WI38 (cell line): ENCODE results near the gene KCNAB1.

Experiments
- H3K4me3 ChIP-seq: 2 replicates; pipeline ENCODE4 v1.5.1; 2011; ENCODE audit warnings: low read depth, mild to moderate bottlenecking, control low read depth, low read length
- TF ChIP-seq, protein P1 (sequence below): IDR thresholded peaks from 2 replicates; pipeline ENCODE4 v1.5.1; 2012; ENCODE audit warnings: low read depth, mild to moderate bottlenecking, control low read depth, low read length

The KCNAB1 gene

DNA sequence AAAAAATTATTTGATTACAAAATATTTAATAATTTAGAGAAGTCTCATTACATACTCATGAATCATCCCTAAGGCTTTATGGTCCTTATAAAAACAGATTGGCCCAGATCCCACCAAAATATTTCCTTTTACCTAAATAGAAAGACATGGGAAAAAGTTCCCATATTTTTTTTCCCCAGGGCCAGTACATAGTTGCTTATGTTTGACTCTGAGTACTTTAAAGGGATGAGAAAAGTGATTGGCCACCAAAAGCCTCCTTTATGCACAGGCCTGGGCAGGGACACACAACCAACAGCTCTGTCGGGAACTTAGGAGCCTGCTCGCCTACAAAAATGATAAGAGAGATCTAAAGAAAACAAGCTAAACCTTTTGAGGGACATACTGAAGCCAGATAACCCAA, 22.3 kb downstream of the KCNAB1 start:
- H3K4me3 ChIP-seq: no peak overlapping the region
- TF ChIP-seq, protein P1, sequence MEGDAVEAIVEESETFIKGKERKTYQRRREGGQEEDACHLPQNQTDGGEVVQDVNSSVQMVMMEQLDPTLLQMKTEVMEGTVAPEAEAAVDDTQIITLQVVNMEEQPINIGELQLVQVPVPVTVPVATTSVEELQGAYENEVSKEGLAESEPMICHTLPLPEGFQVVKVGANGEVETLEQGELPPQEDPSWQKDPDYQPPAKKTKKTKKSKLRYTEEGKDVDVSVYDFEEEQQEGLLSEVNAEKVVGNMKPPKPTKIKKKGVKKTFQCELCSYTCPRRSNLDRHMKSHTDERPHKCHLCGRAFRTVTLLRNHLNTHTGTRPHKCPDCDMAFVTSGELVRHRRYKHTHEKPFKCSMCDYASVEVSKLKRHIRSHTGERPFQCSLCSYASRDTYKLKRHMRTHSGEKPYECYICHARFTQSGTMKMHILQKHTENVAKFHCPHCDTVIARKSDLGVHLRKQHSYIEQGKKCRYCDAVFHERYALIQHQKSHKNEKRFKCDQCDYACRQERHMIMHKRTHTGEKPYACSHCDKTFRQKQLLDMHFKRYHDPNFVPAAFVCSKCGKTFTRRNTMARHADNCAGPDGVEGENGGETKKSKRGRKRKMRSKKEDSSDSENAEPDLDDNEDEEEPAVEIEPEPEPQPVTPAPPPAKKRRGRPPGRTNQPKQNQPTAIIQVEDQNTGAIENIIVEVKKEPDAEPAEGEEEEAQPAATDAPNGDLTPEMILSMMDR: no peak

DNA sequence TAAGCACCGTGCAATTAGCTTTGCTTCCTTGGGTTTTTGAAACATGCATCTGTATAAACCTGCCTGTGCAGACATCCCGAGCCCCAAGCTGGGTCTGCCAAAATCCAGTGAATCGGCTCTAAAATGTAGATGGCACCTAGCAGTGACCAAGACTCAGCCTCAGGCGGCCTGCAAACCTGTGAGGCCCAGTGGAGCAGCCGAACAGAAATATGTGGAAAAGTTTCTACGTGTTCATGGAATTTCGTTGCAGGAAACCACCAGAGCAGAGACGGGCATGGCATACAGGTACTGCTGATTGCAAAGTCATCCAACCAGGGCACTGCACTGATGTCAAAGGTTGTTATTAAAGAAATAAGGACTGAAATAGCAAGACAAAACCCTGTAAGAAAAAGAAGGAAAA, 22.8 kb downstream of the KCNAB1 start:
- TF ChIP-seq, protein P1: no peak
- no peak overlapping the region for H3K4me3 ChIP-seq

DNA sequence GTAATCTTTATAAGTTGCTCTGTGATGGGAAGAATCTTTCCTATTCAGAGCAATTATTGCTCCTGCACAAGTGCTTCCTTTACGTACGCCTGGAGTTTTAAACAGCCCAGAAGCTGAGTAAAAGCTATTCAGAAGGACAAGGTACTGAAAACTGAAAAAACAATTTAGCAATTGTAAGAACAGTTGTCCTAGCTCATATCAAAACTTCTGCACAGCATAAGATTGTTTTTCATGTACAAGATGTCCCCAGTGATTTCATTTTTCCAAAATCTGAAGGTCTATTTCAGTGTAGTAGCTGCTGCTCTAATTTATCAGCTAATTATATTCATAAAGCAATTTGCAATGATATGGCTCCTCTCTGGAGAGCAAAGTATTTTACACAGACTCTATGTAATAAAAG, 23.7 kb downstream of the KCNAB1 start:
- TF ChIP-seq, protein P1: no peak
- no peak overlapping the region for H3K4me3 ChIP-seq

DNA sequence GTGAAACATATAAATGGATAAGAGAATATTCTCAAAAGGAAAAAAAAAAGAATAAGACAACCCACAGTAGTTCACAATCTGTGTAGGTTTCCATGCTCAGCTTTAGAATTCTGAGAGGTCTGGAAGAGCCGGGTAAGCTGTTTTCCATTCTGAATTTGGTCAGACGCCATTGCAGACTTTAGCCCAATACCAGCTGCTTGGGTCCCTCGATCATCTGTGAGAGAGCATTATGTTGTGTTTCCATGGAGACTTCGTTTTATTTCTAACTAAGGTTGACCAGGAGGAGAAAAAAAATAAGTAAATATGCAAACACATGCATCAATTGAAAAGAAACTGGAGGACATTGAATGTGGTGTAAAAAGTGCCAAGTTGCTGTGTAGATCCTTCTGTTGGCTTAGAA, 25.5 kb downstream of the KCNAB1 start:
- H3K4me3 ChIP-seq: no peak overlapping the region
- TF ChIP-seq, protein P1: no peak

DNA sequence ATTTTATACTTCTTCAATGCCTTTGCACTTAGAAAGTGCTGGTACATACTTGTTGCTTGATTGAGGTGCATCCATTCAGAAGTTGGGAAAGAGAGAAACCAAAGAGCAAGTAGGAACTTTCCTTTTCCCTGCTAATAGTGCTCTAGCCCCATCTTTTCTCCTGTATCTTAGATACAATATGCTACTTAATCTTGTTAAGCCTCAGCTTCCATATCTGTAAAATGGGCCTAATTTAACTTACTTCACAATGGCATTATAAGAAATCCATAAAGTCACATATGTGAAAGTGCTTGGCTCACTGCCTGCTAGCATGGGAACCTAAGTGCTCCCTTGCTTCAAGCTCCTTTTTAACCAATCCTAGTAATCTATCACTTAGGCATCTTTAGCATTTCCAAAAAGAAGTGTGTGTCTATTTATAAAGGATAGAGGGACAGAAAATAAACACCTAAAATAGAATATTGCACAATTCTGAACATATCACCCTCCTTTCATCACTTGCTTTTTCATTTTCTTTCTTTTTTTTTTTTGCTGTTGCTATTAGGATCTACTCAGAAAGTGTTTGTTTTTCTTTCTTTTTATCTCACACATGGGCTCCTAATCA, 28.1 kb downstream of the KCNAB1 start:
- TF ChIP-seq, protein P1: no peak
- no peak overlapping the region for H3K4me3 ChIP-seq

DNA sequence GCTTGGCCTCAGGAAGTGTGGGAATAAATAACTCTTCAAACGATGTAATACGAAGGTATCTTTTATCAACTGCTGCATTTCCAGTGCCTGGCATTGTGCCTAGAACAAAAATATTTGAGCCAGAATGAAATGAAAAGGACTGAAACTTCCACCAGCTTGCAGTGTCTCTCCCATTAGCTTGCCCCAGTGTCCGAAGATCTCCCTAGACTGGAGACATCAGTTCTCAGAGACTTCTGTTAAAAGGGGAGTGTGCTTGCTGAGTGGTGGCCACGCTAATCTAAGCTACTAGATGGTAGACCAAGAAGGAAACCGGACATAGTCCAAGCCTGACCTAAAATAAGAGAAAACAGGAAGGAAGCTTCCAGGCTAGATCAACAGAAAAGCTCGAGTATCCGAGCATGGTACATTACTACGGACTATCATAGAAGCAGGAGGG, 28.6 kb downstream of the KCNAB1 start:
- H3K4me3 ChIP-seq: no peak overlapping the region
- TF ChIP-seq, protein P1: no peak

DNA sequence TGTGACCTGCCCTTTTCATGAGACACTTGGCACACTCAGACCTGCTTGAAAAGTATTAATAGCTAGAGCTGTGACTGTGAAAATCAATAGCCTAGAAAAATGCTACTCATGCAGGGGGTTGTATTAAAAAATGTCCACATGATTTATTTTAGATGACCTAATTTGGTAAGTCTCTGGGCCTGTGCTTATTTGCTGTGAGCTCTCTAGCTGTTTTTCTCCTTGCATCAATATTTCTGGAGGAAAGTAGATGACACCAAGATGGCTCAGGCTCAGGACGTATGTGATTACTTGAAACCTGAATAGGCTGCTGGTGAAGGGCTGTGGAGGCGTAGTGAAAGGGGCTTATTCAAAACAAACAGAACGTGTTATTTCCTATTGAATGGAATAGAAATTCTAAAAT, 29.5 kb downstream of the KCNAB1 start:
- TF ChIP-seq, protein P1: no peak
- no peak overlapping the region for H3K4me3 ChIP-seq
